ENCODE measurements around the gene DNM3. TPM values are rescaled to one million over a fixed set of nuclear protein-coding genes. Genes with fewer than 3 reads are reported as not detected.

The DNM3 gene
- total RNA-seq, 3 donors from 2014 or later (not counting 1 experiment from before 2014, with no cell fraction given) = 2.5 to 3.3 (median 2.8) TPM

DNA sequence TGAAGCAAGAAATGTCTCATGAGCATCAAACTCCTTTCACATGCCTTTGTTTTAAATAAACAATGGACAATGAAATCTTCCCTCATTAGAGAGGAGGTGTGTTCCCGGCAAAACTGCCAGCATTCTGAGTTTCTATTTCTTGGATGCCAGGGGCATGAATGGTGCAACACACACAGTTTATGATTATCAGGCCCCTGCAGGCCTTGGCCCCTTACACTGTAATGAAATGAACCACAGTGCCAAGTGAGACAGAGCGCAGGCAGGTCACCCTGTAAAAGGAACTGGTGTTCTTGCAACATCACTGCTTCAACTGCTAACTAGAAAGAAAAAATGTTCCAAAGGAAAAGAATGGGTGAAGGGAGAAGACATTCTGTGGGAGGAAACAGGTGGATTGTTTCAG, 606.3 kb downstream of the DNM3 start:
- no peaks in the 10 kb centered on the region for H3K36me3 ChIP-seq (ENCODE audit: control insufficient read depth, insufficient read depth, low read length)
- intact Hi-C loops (cut with micrococcal nuclease) = no loop called here
- TF ChIP-seq, protein P1, sequence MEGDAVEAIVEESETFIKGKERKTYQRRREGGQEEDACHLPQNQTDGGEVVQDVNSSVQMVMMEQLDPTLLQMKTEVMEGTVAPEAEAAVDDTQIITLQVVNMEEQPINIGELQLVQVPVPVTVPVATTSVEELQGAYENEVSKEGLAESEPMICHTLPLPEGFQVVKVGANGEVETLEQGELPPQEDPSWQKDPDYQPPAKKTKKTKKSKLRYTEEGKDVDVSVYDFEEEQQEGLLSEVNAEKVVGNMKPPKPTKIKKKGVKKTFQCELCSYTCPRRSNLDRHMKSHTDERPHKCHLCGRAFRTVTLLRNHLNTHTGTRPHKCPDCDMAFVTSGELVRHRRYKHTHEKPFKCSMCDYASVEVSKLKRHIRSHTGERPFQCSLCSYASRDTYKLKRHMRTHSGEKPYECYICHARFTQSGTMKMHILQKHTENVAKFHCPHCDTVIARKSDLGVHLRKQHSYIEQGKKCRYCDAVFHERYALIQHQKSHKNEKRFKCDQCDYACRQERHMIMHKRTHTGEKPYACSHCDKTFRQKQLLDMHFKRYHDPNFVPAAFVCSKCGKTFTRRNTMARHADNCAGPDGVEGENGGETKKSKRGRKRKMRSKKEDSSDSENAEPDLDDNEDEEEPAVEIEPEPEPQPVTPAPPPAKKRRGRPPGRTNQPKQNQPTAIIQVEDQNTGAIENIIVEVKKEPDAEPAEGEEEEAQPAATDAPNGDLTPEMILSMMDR (IDR thresholded peaks at IDR 0.05) = no peak
- Mint-ChIP-seq H3K27me3 (ENCODE audit: low read depth in 2 of 2) (no peaks in the 10 kb centered on the region), H3K4me1 (peaks cover 19 to 30% of the 10 kb centered on the region in 2 donors), H3K9me3 (no peaks in the 10 kb centered on the region), H3K27ac (no peak overlapping the region), H3K36me3 (no peaks in the 10 kb centered on the region), H3K4me3 (no peak overlapping the region)
- no peaks in the 10 kb centered on the region for H3K9me3 ChIP-seq (ENCODE audit: control insufficient read depth, insufficient read depth, low read length)
- 73% methylated on average over 2 of the region's 2 CpGs for WGBS (ENCODE audit: insufficient coverage)
- DNase-seq (no peak), ATAC-seq (no peak)
- H3K4me1 ChIP-seq (ENCODE audit: control insufficient read depth, insufficient read depth, low read length) = peaks cover 12% of the 10 kb centered on the region
- no peaks in the 10 kb centered on the region for H3K27me3 ChIP-seq (ENCODE audit: control insufficient read depth, insufficient read depth, low read length)
- no peak overlapping the region for H3K27ac ChIP-seq (ENCODE audit: low read length)
- H3K4me3 ChIP-seq (ENCODE audit: low read length) = no peak overlapping the region

- no peaks in the 10 kb centered on the region for H3K27me3 ChIP-seq (ENCODE audit: control insufficient read depth, insufficient read depth, low read length)
- peaks cover 6 to 16% of the 10 kb centered on the region in 2 donors for H3K4me1 Mint-ChIP-seq
- no peak for DNase-seq
- no peaks in the 10 kb centered on the region for H3K27me3 Mint-ChIP-seq (ENCODE audit: low read depth in 2 of 2)
- TF ChIP-seq, protein P1 (IDR thresholded peaks at IDR 0.05) = no peak
- no peaks in the 10 kb centered on the region for H3K9me3 ChIP-seq (ENCODE audit: control insufficient read depth, insufficient read depth, low read length)
- ATAC-seq = no peak
- intact Hi-C loops (cut with micrococcal nuclease) = no loop called here
- H3K4me1 ChIP-seq (ENCODE audit: control insufficient read depth, insufficient read depth, low read length) = peaks cover 10% of the 10 kb centered on the region
- WGBS (ENCODE audit: insufficient coverage) = 71% methylated on average over 6 of the region's 6 CpGs
- no peaks in the 10 kb centered on the region for H3K36me3 Mint-ChIP-seq
- H3K27ac ChIP-seq (ENCODE audit: low read length) = no peak overlapping the region
- no peaks in the 10 kb centered on the region for H3K9me3 Mint-ChIP-seq
- no peak overlapping the region for H3K4me3 ChIP-seq (ENCODE audit: low read length)
- no peaks in the 10 kb centered on the region for H3K36me3 ChIP-seq (ENCODE audit: control insufficient read depth, insufficient read depth, low read length)
- no peak overlapping the region for H3K27ac Mint-ChIP-seq
- H3K4me3 Mint-ChIP-seq = no peak overlapping the region
Observed at GRCh38 chr1:172448995-172449584, 607.8 kb downstream of the DNM3 start.

- intact Hi-C loops (cut with micrococcal nuclease) = loop anchor here (2.0 kb wide), 1 partner anchor 271 kb away; no protein-coding TSS in a partner anchor
- ATAC-seq (peak; percentile 90 to 96 (median 93)), DNase-seq (peak in 1 of 2 donors; percentile 63)
- peaks cover 0 to 11% of the 10 kb centered on the region in 2 donors for H3K4me1 Mint-ChIP-seq
- H3K4me3 Mint-ChIP-seq = no peak overlapping the region
- H3K36me3 ChIP-seq (ENCODE audit: control insufficient read depth, insufficient read depth, low read length) = no peaks in the 10 kb centered on the region
- WGBS (ENCODE audit: insufficient coverage) = 62% methylated on average over 18 of the region's 18 CpGs
- no peaks in the 10 kb centered on the region for H3K27me3 Mint-ChIP-seq (ENCODE audit: low read depth in 2 of 2)
- peaks cover 6% of the 10 kb centered on the region for H3K4me1 ChIP-seq (ENCODE audit: control insufficient read depth, insufficient read depth, low read length)
- H3K27me3 ChIP-seq (ENCODE audit: control insufficient read depth, insufficient read depth, low read length) = no peaks in the 10 kb centered on the region
- no peak overlapping the region for H3K27ac Mint-ChIP-seq
- H3K27ac ChIP-seq (ENCODE audit: low read length) = no peak overlapping the region
- TF ChIP-seq, protein P1 (IDR thresholded peaks at IDR 0.05) = peak; percentile 70
- no peaks in the 10 kb centered on the region for H3K9me3 ChIP-seq (ENCODE audit: control insufficient read depth, insufficient read depth, low read length)
- no peaks in the 10 kb centered on the region for H3K9me3 Mint-ChIP-seq
- H3K4me3 ChIP-seq (ENCODE audit: low read length) = no peak overlapping the region
- no peaks in the 10 kb centered on the region for H3K36me3 Mint-ChIP-seq
Observed at GRCh38 chr1:172449585-172450523, 608.6 kb downstream of the DNM3 start.
